ENCODE measurements around the gene KRR1.
"Not testable (repeated sequence)": the region's sequence is repeated elsewhere in the genome, so short reads cannot be mapped to it uniquely, and the experiment has no call there.

The KRR1 gene

DNA sequence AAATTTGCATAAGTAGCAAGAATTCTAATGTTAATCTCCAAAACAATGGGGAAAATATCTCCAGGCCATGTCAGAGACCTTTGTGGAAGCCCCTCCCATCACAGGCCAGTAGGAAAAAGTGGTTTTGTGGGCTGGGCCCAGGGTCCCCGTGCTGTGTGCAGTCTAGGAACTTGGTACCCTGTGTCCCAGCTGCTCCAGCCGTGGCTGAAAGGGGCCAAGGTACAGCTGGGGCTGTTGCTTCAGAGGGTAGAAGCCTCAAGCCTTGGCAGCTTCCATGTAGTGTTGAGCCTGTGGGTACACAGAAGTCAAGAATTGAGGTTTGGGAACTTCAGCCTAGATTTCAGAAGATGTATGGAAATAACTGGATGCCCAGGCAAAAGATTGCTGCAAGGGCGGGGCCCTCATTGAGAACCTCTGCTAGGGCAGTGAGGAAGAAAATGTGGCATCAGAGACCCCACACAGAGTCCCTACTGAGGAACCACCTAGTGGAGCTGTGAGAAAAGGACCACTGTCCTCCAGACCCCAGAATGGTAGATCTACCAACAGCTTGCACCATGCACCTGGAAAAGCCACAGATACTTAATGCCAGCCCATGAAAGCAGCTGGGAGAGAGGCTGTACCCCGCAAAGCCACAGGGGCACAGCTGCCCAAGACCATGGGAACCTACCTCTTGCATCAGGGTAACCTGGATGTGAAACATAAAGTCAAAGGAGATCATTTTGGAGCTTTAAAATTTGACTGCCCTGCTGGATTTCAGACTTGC lies 69.5 kb downstream of the KRR1 start:
- H3K27me3 ChIP-seq (ENCODE audit: low read length); H3K4me3 ChIP-seq (ENCODE audit: insufficient read depth, low read length, poor library complexity, severe bottlenecking); H2AFZ ChIP-seq (ENCODE audit: low read depth, low read length, severe bottlenecking); H3K9me2 ChIP-seq (replicated peaks; ENCODE audit: insufficient read depth, low read length); H3K9ac ChIP-seq (ENCODE audit: low read length); H3K79me2 ChIP-seq (ENCODE audit: insufficient read depth, low read length); H3K4me2 ChIP-seq (ENCODE audit: low read depth, low read length, poor library complexity, severe bottlenecking); H3F3A ChIP-seq (ENCODE audit: insufficient read depth); H4K20me1 ChIP-seq (ENCODE audit: low read depth, low read length); H3K9me3 ChIP-seq (ENCODE audit: insufficient read depth, low read length); H3K36me3 ChIP-seq (ENCODE audit: low read length); H3K27ac ChIP-seq (ENCODE audit: low read depth, low read length): not testable (repeated sequence)

Measured in SU-DHL-6 (cell line).